Measurements from ENCODE around the gene SENP2. TPM values are rescaled to one million over a fixed set of nuclear protein-coding genes. Genes with fewer than 3 reads are reported as not detected.

Gene SENP2
- total and polyA plus RNA-seq, 10 of the 15 experiments (the other 5 are each of a cell fraction or from before 2014, with no cell fraction given), result 9.0 to 42.7 (median 25.1) TPM

GRCh38 chr3:185582871-185583270 lies 3.2 kb upstream of the SENP2 start (continued):
- TF ChIP-seq, protein P1, sequence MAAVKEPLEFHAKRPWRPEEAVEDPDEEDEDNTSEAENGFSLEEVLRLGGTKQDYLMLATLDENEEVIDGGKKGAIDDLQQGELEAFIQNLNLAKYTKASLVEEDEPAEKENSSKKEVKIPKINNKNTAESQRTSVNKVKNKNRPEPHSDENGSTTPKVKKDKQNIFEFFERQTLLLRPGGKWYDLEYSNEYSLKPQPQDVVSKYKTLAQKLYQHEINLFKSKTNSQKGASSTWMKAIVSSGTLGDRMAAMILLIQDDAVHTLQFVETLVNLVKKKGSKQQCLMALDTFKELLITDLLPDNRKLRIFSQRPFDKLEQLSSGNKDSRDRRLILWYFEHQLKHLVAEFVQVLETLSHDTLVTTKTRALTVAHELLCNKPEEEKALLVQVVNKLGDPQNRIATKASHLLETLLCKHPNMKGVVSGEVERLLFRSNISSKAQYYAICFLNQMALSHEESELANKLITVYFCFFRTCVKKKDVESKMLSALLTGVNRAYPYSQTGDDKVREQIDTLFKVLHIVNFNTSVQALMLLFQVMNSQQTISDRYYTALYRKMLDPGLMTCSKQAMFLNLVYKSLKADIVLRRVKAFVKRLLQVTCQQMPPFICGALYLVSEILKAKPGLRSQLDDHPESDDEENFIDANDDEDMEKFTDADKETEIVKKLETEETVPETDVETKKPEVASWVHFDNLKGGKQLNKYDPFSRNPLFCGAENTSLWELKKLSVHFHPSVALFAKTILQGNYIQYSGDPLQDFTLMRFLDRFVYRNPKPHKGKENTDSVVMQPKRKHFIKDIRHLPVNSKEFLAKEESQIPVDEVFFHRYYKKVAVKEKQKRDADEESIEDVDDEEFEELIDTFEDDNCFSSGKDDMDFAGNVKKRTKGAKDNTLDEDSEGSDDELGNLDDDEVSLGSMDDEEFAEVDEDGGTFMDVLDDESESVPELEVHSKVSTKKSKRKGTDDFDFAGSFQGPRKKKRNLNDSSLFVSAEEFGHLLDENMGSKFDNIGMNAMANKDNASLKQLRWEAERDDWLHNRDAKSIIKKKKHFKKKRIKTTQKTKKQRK (IDR thresholded peaks at IDR 0.05; ENCODE audit: low read depth, low read length), result no peak
- TF ChIP-seq ZBTB11 (CRISPR knock-in tag; IDR thresholded peaks at IDR 0.05), result no peak
- TF ChIP-seq POLR2AphosphoS5 (IDR thresholded peaks at IDR 0.05; ENCODE audit: low read length), result no peak
- TF ChIP-seq MYC (IDR thresholded peaks at IDR 0.05; ENCODE audit: insufficient read depth, insufficient read length, insufficient replicate concordance, low read length, severe bottlenecking), result no peak
- TF ChIP-seq MYB (IDR thresholded peaks at IDR 0.05; ENCODE audit: borderline replicate concordance, low read depth, low read length), result no peak
- TF ChIP-seq ZNF24 (IDR thresholded peaks at IDR 0.05), result no peak
- no peak for TF ChIP-seq NR2C1 (IDR thresholded peaks at IDR 0.05)
- TF ChIP-seq PAX5 (IDR thresholded peaks at IDR 0.05; ENCODE audit: borderline replicate concordance, low read depth, low read length), result peak; percentile 59; the same call in 1 of the 2 replicates
- peak; percentile 49 for TF ChIP-seq RUNX3 (IDR thresholded peaks at IDR 0.05; ENCODE audit: low read length)
- TF ChIP-seq, protein P2, sequence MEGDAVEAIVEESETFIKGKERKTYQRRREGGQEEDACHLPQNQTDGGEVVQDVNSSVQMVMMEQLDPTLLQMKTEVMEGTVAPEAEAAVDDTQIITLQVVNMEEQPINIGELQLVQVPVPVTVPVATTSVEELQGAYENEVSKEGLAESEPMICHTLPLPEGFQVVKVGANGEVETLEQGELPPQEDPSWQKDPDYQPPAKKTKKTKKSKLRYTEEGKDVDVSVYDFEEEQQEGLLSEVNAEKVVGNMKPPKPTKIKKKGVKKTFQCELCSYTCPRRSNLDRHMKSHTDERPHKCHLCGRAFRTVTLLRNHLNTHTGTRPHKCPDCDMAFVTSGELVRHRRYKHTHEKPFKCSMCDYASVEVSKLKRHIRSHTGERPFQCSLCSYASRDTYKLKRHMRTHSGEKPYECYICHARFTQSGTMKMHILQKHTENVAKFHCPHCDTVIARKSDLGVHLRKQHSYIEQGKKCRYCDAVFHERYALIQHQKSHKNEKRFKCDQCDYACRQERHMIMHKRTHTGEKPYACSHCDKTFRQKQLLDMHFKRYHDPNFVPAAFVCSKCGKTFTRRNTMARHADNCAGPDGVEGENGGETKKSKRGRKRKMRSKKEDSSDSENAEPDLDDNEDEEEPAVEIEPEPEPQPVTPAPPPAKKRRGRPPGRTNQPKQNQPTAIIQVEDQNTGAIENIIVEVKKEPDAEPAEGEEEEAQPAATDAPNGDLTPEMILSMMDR (IDR thresholded peaks at IDR 0.05 in 2 of 3, conservative IDR thresholded peaks at IDR 0.05 in 1 of 3; ENCODE audit: control insufficient read depth in 2 of 3, extremely low read depth in 1 of 3, insufficient read depth in 1 of 3, low read depth in 3 of 3, low read length in 3 of 3), result no peak
- no peak for TF ChIP-seq FOS (IDR thresholded peaks at IDR 0.05; ENCODE audit: borderline replicate concordance, extremely low read depth, insufficient read length)
- TF ChIP-seq CBX5 (IDR thresholded peaks at IDR 0.05; ENCODE audit: low read depth), result 0 out of 2 replicates have a peak, but pooled peaks have one; percentile 27
- TF ChIP-seq SPI1 (IDR thresholded peaks at IDR 0.05; ENCODE audit: borderline replicate concordance, insufficient read depth, low read depth, low read length), result no peak
- 0 out of 4 replicates have a peak, but pooled peaks have one; percentile 14 to 19 for TF ChIP-seq IKZF2 (IDR thresholded peaks at IDR 0.05)
- TF ChIP-seq EGR1 (IDR thresholded peaks at IDR 0.05; ENCODE audit: borderline replicate concordance in 1 of 2, low read depth in 2 of 2, low read length in 2 of 2), result no peak
- TF ChIP-seq TCF12 (IDR thresholded peaks at IDR 0.05; ENCODE audit: low read depth, low read length), result no peak
- no peak for TF ChIP-seq E2F4 (IDR thresholded peaks at IDR 0.05; ENCODE audit: low read depth, low read length)
- no peak for TF ChIP-seq EP300 (IDR thresholded peaks at IDR 0.05; ENCODE audit: borderline replicate concordance in 1 of 2, control insufficient read depth in 1 of 2, low read depth in 2 of 2, low read length in 2 of 2)

All from GM12878 (cell line).